ENCODE data around the gene FOXD4L3. TPM values are rescaled to one million over a fixed set of nuclear protein-coding genes. Genes with fewer than 3 reads are reported as not detected.
"Not testable (repeated sequence)": the region's sequence is repeated elsewhere in the genome, so short reads cannot be mapped to it uniquely, and the experiment has no call there.

Gene FOXD4L3
- total RNA-seq (ENCODE audit: unreplicated experiment), result not detected
- long read RNA-seq, result 0 reads

GRCh38 chr9:68302567-68302966 is at the start of gene FOXD4L3:
Gene FOXD4L3 (plus strand): TSS chr9:68302867. CDS start chr9:68302952, 85 bp downstream.
- not testable (repeated sequence) for H3K9me3 Mint-ChIP-seq (ENCODE audit: unreplicated experiment); H3K4me1 Mint-ChIP-seq (ENCODE audit: unreplicated experiment); H3K27me3 Mint-ChIP-seq (ENCODE audit: unreplicated experiment); DNase-seq (ENCODE audit: low spot score); H3K4me3 Mint-ChIP-seq (ENCODE audit: unreplicated experiment); H3K36me3 Mint-ChIP-seq (ENCODE audit: low read depth, unreplicated experiment); H3K27ac Mint-ChIP-seq (ENCODE audit: unreplicated experiment)

GRCh38 chr9:68281041-68281440 is 21.6 kb upstream of the FOXD4L3 start:
- not testable (repeated sequence) for H3K27ac Mint-ChIP-seq (ENCODE audit: unreplicated experiment); H3K4me1 Mint-ChIP-seq (ENCODE audit: unreplicated experiment); H3K9me3 Mint-ChIP-seq (ENCODE audit: unreplicated experiment); H3K27me3 Mint-ChIP-seq (ENCODE audit: unreplicated experiment); H3K36me3 Mint-ChIP-seq (ENCODE audit: low read depth, unreplicated experiment); DNase-seq (ENCODE audit: low spot score); H3K4me3 Mint-ChIP-seq (ENCODE audit: unreplicated experiment)

GRCh38 chr9:68303771-68304170 is 1.1 kb downstream of the FOXD4L3 start:
- H3K36me3 Mint-ChIP-seq (ENCODE audit: low read depth, unreplicated experiment); H3K9me3 Mint-ChIP-seq (ENCODE audit: unreplicated experiment); H3K4me3 Mint-ChIP-seq (ENCODE audit: unreplicated experiment); H3K4me1 Mint-ChIP-seq (ENCODE audit: unreplicated experiment); H3K27me3 Mint-ChIP-seq (ENCODE audit: unreplicated experiment); DNase-seq (ENCODE audit: low spot score); H3K27ac Mint-ChIP-seq (ENCODE audit: unreplicated experiment): not testable (repeated sequence)

GRCh38 chr9:68304212-68304611 is 1.5 kb downstream of the FOXD4L3 start:
- not testable (repeated sequence) for H3K36me3 Mint-ChIP-seq (ENCODE audit: low read depth, unreplicated experiment); H3K27ac Mint-ChIP-seq (ENCODE audit: unreplicated experiment); H3K9me3 Mint-ChIP-seq (ENCODE audit: unreplicated experiment); H3K4me3 Mint-ChIP-seq (ENCODE audit: unreplicated experiment); H3K27me3 Mint-ChIP-seq (ENCODE audit: unreplicated experiment); H3K4me1 Mint-ChIP-seq (ENCODE audit: unreplicated experiment); DNase-seq (ENCODE audit: low spot score)

- not testable (repeated sequence) for H3K4me1 Mint-ChIP-seq (ENCODE audit: unreplicated experiment); DNase-seq (ENCODE audit: low spot score); H3K27ac Mint-ChIP-seq (ENCODE audit: unreplicated experiment); H3K27me3 Mint-ChIP-seq (ENCODE audit: unreplicated experiment); H3K4me3 Mint-ChIP-seq (ENCODE audit: unreplicated experiment); H3K36me3 Mint-ChIP-seq (ENCODE audit: low read depth, unreplicated experiment); H3K9me3 Mint-ChIP-seq (ENCODE audit: unreplicated experiment)
These were observed 2.1 kb downstream of the FOXD4L3 start for GRCh38 chr9:68304777-68305176.

- not testable (repeated sequence) for H3K4me1 Mint-ChIP-seq (ENCODE audit: unreplicated experiment); H3K27me3 Mint-ChIP-seq (ENCODE audit: unreplicated experiment)
These were observed 3.1 kb downstream of the FOXD4L3 start for GRCh38 chr9:68305680-68306285.

GRCh38 chr9:68306391-68306964 is 3.8 kb downstream of the FOXD4L3 start:
- H3K27ac Mint-ChIP-seq (ENCODE audit: unreplicated experiment); H3K27me3 Mint-ChIP-seq (ENCODE audit: unreplicated experiment); H3K4me1 Mint-ChIP-seq (ENCODE audit: unreplicated experiment); DNase-seq (ENCODE audit: low spot score); H3K36me3 Mint-ChIP-seq (ENCODE audit: low read depth, unreplicated experiment); H3K9me3 Mint-ChIP-seq (ENCODE audit: unreplicated experiment); H3K4me3 Mint-ChIP-seq (ENCODE audit: unreplicated experiment): not testable (repeated sequence)

More at GRCh38 chr9:68305680-68306285, 3.1 kb downstream of the FOXD4L3 start:
- H3K36me3 Mint-ChIP-seq (ENCODE audit: low read depth, unreplicated experiment); DNase-seq (ENCODE audit: low spot score); H3K9me3 Mint-ChIP-seq (ENCODE audit: unreplicated experiment); H3K27ac Mint-ChIP-seq (ENCODE audit: unreplicated experiment); H3K4me3 Mint-ChIP-seq (ENCODE audit: unreplicated experiment): not testable (repeated sequence)

- H3K9me3 Mint-ChIP-seq (ENCODE audit: unreplicated experiment); H3K27me3 Mint-ChIP-seq (ENCODE audit: unreplicated experiment); H3K4me3 Mint-ChIP-seq (ENCODE audit: unreplicated experiment); H3K4me1 Mint-ChIP-seq (ENCODE audit: unreplicated experiment); H3K27ac Mint-ChIP-seq (ENCODE audit: unreplicated experiment); DNase-seq (ENCODE audit: low spot score); H3K36me3 Mint-ChIP-seq (ENCODE audit: low read depth, unreplicated experiment): not testable (repeated sequence)
These were observed 4.5 kb downstream of the FOXD4L3 start for GRCh38 chr9:68307127-68307526.

- H3K4me1 Mint-ChIP-seq (ENCODE audit: unreplicated experiment); H3K36me3 Mint-ChIP-seq (ENCODE audit: low read depth, unreplicated experiment); H3K4me3 Mint-ChIP-seq (ENCODE audit: unreplicated experiment); H3K27ac Mint-ChIP-seq (ENCODE audit: unreplicated experiment); H3K27me3 Mint-ChIP-seq (ENCODE audit: unreplicated experiment); DNase-seq (ENCODE audit: low spot score); H3K9me3 Mint-ChIP-seq (ENCODE audit: unreplicated experiment): not testable (repeated sequence)
These were observed 5.0 kb downstream of the FOXD4L3 start for GRCh38 chr9:68307654-68308053.

- H3K4me3 Mint-ChIP-seq (ENCODE audit: unreplicated experiment); DNase-seq (ENCODE audit: low spot score); H3K36me3 Mint-ChIP-seq (ENCODE audit: low read depth, unreplicated experiment); H3K27ac Mint-ChIP-seq (ENCODE audit: unreplicated experiment); H3K4me1 Mint-ChIP-seq (ENCODE audit: unreplicated experiment); H3K9me3 Mint-ChIP-seq (ENCODE audit: unreplicated experiment); H3K27me3 Mint-ChIP-seq (ENCODE audit: unreplicated experiment): not testable (repeated sequence)
These were observed 8.5 kb downstream of the FOXD4L3 start for GRCh38 chr9:68311208-68311607.

- not testable (repeated sequence) for H3K27me3 Mint-ChIP-seq (ENCODE audit: unreplicated experiment); H3K4me3 Mint-ChIP-seq (ENCODE audit: unreplicated experiment); H3K4me1 Mint-ChIP-seq (ENCODE audit: unreplicated experiment); DNase-seq (ENCODE audit: low spot score); H3K9me3 Mint-ChIP-seq (ENCODE audit: unreplicated experiment); H3K27ac Mint-ChIP-seq (ENCODE audit: unreplicated experiment); H3K36me3 Mint-ChIP-seq (ENCODE audit: low read depth, unreplicated experiment)
These were observed 15.5 kb downstream of the FOXD4L3 start for GRCh38 chr9:68318209-68318608.

- not testable (repeated sequence) for DNase-seq (ENCODE audit: low spot score); H3K4me3 Mint-ChIP-seq (ENCODE audit: unreplicated experiment); H3K4me1 Mint-ChIP-seq (ENCODE audit: unreplicated experiment); H3K27ac Mint-ChIP-seq (ENCODE audit: unreplicated experiment); H3K27me3 Mint-ChIP-seq (ENCODE audit: unreplicated experiment); H3K36me3 Mint-ChIP-seq (ENCODE audit: low read depth, unreplicated experiment); H3K9me3 Mint-ChIP-seq (ENCODE audit: unreplicated experiment)
These were observed 21.1 kb downstream of the FOXD4L3 start for GRCh38 chr9:68323749-68324148.
